ENCODE measurements around the gene ZNF618. TPM values are rescaled to one million over a fixed set of nuclear protein-coding genes. Genes with fewer than 3 reads are reported as not detected.

The ZNF618 gene
- total RNA-seq, 2 experiments from 2014 or later = 0.27 to 0.70 TPM

DNA sequence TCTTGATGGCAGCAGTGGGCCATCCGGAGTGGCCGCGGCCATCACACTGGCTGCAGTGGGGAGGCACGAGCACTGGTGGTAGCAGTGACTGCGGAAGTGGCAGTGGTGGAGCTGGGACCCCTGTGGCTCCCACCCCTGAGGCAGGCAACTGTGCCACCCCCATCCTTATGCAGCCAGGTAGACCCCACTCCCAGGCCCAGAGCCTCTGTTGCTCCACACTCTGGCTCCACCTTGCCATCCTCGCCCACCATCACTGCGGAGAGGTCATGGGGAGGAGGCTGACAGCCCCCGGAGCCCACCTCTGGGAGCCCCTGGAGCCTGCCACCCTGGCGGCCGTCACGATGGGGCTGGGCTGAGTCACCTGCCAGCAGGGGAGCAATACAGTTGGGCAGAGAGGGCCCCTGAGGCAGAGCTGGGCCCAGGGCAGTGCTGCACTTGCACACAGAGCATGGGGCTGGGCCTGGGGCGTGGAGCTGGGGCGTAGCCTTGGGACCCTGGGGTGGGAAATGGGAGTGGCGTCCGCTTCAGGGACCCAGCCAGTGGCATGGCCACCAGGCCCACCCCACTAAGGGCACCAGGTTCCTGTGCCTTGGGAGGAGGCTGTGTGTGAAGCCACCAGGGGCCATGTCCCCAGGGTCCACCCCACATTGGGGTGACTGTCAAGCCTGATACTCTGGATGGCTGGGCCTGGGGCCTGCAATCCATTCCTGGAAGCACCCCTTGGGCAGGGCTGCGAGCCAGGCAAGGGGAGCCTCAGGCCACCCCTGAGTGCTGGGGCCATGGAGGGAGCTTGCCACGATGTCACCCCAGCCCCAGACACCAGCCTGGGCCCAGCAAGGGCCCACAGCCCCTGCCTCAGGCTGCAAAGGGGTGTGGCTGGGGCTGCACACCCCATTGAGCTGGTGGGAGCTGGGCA, 194.3 kb downstream of the ZNF618 start:
- Mint-ChIP-seq H3K4me1 (no peaks in the 10 kb centered on the region), H3K27me3 (peaks cover 4% of the 10 kb centered on the region)
- no peak for DNase-seq

DNA sequence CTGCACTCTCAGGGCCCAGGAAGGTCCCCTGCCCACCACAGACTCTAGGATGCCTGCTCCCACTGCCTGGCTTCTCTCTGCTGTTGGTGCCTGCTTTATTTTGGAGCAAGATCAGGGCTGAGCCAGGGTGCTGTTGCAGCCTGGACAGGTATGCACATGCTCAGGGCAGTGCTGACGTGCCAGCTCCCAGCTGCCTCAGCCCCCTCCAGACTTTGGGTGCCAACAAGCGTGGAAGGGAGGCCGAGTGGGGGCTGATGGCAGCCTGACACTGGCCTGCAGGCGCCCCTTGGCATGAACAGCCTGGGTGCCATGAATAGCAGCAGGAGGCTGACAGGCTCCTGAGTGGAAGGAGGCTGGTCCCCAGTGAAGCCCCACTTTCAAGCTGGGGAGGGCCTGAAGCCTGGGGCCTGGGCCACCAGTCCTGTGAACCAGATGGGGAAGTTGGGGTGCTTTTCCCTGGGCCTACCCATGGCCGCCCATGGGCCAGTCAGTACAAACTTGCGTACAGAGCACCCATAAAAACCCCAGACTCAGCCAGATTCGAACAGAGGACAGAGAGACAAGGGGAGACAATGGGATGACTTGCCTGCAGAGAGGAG, 195.2 kb downstream of the ZNF618 start:
- H3K4me1 Mint-ChIP-seq = no peaks in the 10 kb centered on the region
- no peak overlapping the region for H3K27ac Mint-ChIP-seq
- H3K27me3 Mint-ChIP-seq = peaks cover 12% of the 10 kb centered on the region
- no peak overlapping the region for H3K4me3 Mint-ChIP-seq
- H3K9me3 Mint-ChIP-seq = no peaks in the 10 kb centered on the region
- no peak for DNase-seq
- no peaks in the 10 kb centered on the region for H3K36me3 Mint-ChIP-seq

More for the DNA sequence above, 194.3 kb downstream of the ZNF618 start:
- no peak overlapping the region for H3K27ac Mint-ChIP-seq
- no peak overlapping the region for H3K4me3 Mint-ChIP-seq
- H3K36me3 Mint-ChIP-seq = no peaks in the 10 kb centered on the region
- H3K9me3 Mint-ChIP-seq = no peaks in the 10 kb centered on the region

DNA sequence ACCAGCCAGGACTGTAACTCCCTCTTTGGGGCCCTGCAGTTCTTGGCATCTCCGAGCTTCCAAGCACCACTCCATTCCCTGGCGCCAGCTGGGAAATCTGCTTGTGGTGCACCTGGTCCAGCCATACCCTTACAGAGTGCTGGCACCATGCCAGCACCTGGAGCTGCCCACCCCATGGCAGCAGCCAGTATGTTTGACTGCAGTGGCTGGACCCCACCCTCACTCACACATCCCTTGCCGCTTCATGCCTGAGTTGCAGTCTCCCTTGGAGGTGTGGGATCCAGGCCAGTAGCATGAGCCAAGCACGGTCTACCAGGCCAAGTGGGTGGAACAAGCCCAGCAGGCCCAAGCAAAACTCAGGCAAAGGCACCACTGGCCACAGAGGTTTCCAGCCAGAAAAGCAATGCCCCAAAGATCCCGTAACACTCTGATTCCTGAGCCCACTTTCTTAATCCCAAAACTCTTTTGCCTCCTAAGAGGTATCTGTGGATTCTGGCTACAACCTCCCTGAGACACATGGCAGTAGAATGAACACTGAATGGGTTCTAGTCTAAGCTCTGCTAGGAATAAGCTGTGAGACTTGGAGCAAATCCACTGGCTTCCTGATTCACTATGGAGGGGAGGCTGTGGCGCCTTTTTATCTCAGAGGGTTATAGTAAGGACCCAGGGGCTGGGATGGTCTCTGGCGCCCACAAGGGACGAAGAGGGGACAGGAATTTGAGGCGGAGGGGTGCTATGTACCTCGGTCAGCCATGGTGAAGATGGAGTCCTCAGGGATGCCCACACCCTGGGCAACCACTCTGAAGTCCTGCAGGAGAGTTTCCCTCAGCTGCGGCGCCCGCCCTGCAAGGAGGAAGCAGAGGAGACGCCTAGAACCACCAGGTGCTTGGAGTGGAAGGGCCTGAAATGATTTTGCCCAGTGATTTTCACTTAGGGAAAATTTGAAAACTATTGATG, 196.4 kb downstream of the ZNF618 start:
- no peaks in the 10 kb centered on the region for H3K4me1 Mint-ChIP-seq
- H3K36me3 Mint-ChIP-seq = no peaks in the 10 kb centered on the region
- H3K27me3 Mint-ChIP-seq = peaks cover 17% of the 10 kb centered on the region
- H3K27ac Mint-ChIP-seq = no peak overlapping the region
- no peak for DNase-seq
- H3K4me3 Mint-ChIP-seq = no peak overlapping the region
- H3K9me3 Mint-ChIP-seq = no peaks in the 10 kb centered on the region

DNA sequence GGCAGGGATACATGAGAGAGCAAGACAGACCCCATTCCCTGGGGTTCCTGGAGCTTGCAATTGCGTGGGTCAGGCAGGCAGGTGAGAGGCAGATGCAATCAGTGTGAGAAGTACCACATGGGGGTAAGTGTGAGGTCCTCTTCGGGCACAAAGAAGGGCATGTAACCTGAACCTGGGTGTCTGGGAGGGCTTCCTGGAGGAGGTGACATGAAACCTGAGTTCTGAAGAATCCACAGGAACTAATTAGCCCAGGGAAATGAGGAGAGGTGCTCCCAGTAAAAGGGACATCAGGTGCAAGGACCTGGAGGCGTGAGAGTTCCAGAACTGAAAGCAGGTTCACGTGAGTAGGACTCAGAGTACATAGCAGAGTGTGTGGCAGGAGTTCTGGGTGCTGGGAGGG, 199.5 kb downstream of the ZNF618 start:
- no peaks in the 10 kb centered on the region for H3K9me3 Mint-ChIP-seq
- no peak overlapping the region for H3K4me3 Mint-ChIP-seq
- H3K27ac Mint-ChIP-seq = no peak overlapping the region
- no peak for DNase-seq
- H3K36me3 Mint-ChIP-seq = no peaks in the 10 kb centered on the region
- no peaks in the 10 kb centered on the region for H3K4me1 Mint-ChIP-seq
- H3K27me3 Mint-ChIP-seq = peaks cover 14% of the 10 kb centered on the region

DNA sequence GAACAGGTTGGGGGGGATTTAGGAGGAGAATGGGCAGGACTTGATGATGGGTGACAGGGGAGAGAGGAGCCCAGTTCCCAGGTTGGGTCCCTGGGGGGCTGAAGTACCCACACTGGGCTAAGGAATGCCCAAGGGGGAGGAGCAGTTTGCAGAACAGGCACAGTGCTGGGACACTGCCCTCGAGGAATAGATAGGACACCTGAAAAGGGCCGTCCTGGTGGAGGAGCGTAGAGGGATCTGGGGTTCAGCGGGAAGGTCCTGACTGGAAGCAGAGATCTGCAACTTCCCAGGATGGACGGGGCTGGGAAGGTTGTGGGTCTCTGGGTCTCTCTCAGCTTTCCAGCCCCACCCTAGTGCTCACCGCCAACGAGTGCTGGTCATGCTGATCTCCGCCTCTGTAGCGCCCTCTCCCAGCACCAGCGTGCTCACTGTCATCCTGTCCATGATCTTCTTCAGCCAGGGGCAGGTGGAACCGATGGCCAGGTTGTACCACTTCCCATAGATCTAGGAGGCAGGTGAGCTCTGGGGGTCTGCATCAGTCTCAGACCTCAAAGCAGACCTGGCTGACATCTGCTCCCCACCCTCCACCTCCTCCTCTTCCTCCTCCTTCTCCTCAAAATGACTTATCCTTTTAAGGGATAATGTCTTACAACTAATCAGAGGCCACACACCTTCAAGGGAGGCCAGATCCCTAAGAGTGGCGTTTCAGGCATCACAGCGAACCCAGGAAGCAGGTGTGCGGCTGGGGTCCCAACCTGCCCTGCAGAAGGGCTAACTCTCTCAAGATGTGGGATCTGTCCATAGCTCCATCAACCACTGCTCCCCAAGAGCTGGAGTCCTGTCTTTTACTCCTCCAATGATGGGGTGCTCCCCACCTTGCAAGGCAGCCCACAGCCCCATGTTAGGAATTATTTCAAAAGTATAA, 200.4 kb downstream of the ZNF618 start:
- Mint-ChIP-seq H3K36me3 (no peaks in the 10 kb centered on the region), H3K27me3 (peaks cover 14% of the 10 kb centered on the region), H3K27ac (no peak overlapping the region), H3K4me3 (no peak overlapping the region), H3K9me3 (no peaks in the 10 kb centered on the region), H3K4me1 (no peaks in the 10 kb centered on the region)
- DNase-seq = no peak

DNA sequence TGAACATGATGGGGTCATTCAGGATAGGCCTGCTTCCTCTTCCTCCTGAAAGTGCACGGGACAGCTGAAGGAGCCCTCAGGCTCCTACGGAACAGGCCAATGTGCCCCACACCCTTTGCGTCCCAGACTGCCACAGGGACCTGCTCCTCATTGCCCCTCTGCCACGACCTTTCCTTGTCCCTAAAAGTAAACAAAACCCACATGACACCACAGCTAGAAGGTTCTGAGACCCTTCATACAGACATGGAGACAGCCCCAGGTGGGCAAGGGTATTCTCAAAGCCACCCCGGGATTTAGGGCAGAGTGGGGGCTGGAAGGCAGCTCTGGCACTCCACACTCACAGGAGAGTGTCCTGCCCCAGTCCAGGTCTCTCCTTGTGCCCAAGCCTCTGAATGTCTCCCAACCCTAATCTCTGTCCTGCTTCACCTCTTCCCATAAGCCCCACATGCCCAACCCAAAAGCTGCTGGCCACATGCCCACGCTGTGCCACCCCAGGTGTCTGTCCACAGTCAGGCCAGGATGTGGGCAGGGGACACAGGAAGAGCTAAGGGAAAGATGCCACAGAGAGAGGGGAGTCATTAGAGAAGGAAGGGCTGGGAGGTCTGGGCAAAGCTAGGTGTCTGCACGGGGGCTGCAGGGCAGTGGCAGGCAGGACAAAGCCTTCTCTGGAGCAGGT, 201.2 kb downstream of the ZNF618 start:
- no peak for DNase-seq
- Mint-ChIP-seq H3K27ac (no peak overlapping the region), H3K9me3 (no peaks in the 10 kb centered on the region), H3K4me3 (no peak overlapping the region), H3K4me1 (no peaks in the 10 kb centered on the region), H3K27me3 (peaks cover 14% of the 10 kb centered on the region), H3K36me3 (no peaks in the 10 kb centered on the region)

DNA sequence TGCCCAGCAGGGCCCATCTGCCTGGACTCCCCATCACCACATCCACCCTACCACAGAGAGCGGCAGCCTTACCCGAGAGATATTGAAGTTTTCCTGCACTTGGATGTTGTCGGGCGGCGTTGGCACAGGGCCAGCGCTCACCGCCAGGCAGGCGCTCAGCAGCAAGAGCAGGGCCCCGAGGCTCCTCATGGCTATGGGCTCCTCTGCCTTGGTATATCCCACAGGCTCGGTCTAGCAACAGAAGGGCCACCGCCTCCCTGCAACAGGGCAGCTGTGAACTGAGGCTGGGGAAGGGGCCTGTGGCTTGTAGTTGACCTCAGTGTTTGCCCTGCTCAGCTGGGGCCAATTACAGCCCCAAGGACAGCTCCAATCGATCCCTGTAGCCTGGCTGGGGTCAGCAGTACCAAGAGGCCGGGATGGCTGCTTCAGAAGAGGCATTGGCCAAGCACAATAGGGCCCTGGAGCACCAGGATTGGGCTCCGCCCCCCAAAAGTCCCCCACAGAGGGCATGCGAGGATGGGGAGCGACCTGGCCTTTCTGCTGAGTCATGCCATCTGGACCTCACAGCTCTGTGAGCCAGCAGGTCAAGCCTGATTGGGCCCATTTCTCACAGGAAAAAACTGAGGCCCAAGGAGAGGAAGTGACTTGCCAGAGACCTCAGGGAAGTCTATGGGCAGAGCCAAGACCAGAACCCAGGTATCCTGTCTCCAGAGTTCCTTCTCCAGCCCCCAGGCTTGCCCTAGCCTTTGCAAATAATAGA, 202.1 kb downstream of the ZNF618 start, which contains the start of gene AMBP:
TSS of gene AMBP (minus strand) at position 280 of the 760 bp plus-strand sequence. CDS start at position 189, 91 bp downstream.
- no peak within 1 kb of the TSS for H3K27ac Mint-ChIP-seq
- H3K4me1 Mint-ChIP-seq = no peaks in the 10 kb centered on the region
- no peaks in the 10 kb centered on the region for H3K9me3 Mint-ChIP-seq
- no peak for DNase-seq
- no peaks in the 10 kb centered on the region for H3K36me3 Mint-ChIP-seq
- H3K4me3 Mint-ChIP-seq = no peak within 1 kb of the TSS
- peaks cover 14% of the 10 kb centered on the region for H3K27me3 Mint-ChIP-seq

DNA sequence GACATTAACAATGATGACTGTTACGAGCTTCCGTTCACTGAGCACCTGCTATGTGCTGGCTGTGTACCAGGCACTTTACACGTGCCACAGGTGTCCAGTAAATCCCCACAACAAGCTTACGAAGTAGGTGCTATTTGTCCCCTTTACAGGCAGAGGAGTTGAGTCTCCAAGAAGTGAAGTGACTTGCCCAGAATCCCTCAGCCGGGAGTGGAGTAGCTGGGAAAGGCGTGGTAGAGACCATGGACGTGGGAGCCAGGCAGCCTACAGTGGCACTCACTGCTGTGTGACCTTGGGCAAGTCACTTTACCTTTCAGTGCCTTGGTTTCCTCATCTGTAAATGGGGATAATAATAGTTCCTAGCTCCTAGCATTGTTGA, 202.7 kb downstream of the ZNF618 start:
- peaks cover 14% of the 10 kb centered on the region for H3K27me3 Mint-ChIP-seq
- H3K4me3 Mint-ChIP-seq = no peak overlapping the region
- no peaks in the 10 kb centered on the region for H3K9me3 Mint-ChIP-seq
- no peaks in the 10 kb centered on the region for H3K4me1 Mint-ChIP-seq
- no peak for DNase-seq
- no peaks in the 10 kb centered on the region for H3K36me3 Mint-ChIP-seq
- no peak overlapping the region for H3K27ac Mint-ChIP-seq

DNA sequence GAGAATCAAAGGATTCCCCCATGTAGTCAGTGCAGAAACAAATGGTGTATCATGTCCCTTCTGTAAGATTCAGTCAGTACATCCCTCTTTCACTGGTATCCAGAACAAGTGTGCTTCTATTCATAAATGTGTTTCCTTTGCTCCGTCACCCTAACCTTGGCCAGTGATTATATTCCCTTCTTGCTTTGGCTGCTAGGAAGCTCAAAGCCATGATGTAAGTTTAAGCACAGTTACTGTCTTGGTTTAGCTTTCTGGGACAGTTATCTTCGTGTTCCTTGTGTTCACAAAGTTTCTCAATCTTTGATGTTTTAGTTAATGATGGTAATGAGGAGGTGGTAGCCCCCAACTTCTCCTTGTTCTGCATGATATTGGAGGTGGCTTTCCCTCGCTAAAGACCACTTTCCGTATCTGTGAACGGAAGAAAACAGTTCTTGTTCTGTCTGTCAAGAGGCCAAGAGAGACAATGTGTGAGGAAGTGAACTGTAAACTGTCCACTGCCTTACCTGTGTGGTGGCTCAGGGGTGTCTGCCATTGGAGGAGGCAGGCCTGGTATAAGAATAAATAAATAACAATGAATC, 204.2 kb downstream of the ZNF618 start:
- H3K4me3 Mint-ChIP-seq = no peak overlapping the region
- no peak overlapping the region for H3K27ac Mint-ChIP-seq
- DNase-seq = no peak
- no peaks in the 10 kb centered on the region for H3K36me3 Mint-ChIP-seq
- H3K9me3 Mint-ChIP-seq = no peaks in the 10 kb centered on the region
- H3K4me1 Mint-ChIP-seq = no peaks in the 10 kb centered on the region
- peaks cover 14% of the 10 kb centered on the region for H3K27me3 Mint-ChIP-seq

DNA sequence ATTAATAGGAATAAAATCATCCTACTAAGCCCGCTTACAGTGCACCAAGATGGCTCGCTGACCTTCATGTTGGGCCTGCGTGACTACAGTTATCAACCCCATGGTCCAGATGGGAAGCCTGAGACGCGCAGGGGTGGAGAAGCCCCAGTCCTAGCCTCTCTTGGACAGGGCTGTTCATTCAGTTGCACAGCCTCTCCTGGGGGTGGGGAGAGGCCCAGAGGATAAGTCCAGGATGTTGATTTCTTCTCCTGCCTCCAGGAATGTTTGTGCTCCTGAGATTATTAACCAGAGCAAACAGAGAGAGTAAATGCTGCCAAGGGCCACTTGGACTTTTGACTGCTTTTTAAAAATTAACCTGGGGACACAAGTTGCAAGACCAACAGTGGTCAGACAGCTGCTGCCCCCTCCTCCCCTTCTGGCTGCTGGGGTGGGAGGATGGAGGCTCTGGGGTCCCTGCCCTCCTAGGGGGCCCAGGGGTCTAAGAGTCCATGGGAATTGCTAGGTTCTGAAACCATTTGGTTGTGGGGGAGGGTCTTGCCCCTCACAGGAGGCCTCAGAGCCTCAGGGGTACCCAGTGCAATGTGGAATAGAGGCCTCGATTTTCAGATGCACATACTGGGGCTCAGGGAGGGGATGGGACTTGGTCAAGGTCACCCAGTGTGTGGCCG, 204.8 kb downstream of the ZNF618 start:
- no peaks in the 10 kb centered on the region for H3K9me3 Mint-ChIP-seq
- no peak overlapping the region for H3K4me3 Mint-ChIP-seq
- no peak for DNase-seq
- peaks cover 8% of the 10 kb centered on the region for H3K27me3 Mint-ChIP-seq
- H3K27ac Mint-ChIP-seq = no peak overlapping the region
- H3K4me1 Mint-ChIP-seq = no peaks in the 10 kb centered on the region
- no peaks in the 10 kb centered on the region for H3K36me3 Mint-ChIP-seq

DNA sequence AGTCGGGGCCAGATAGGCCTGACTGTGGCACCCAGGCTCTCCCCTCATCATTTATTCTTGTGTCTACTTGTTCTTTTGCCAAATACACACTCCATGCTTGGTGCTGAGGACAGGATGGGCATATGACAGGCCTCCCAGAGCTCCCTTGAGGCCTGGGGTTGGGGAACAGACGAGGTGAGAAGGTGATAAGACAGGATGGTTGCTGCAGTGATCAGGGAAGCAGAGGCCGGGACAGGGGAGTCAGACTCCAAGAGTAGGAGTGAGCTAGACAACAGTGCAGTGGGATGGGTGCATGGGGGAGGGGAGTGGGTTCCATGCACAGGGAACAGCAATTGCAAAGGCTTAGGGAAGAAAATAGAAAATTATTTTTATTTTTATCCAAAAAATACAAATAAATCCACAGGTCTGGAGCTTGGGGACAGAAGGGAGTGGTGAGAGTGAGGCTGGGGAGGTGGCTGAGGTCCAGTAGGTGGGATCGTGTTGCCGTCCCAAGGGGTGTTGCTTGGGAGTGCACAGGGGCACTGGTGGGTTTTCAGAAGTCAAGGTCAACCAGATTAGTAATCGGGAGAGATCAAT, 205.4 kb downstream of the ZNF618 start:
- DNase-seq = no peak
- H3K27me3 Mint-ChIP-seq = peaks cover 4% of the 10 kb centered on the region
- H3K4me3 Mint-ChIP-seq = no peak overlapping the region
- H3K36me3 Mint-ChIP-seq = no peaks in the 10 kb centered on the region
- H3K27ac Mint-ChIP-seq = no peak overlapping the region
- H3K9me3 Mint-ChIP-seq = no peaks in the 10 kb centered on the region
- no peaks in the 10 kb centered on the region for H3K4me1 Mint-ChIP-seq

DNA sequence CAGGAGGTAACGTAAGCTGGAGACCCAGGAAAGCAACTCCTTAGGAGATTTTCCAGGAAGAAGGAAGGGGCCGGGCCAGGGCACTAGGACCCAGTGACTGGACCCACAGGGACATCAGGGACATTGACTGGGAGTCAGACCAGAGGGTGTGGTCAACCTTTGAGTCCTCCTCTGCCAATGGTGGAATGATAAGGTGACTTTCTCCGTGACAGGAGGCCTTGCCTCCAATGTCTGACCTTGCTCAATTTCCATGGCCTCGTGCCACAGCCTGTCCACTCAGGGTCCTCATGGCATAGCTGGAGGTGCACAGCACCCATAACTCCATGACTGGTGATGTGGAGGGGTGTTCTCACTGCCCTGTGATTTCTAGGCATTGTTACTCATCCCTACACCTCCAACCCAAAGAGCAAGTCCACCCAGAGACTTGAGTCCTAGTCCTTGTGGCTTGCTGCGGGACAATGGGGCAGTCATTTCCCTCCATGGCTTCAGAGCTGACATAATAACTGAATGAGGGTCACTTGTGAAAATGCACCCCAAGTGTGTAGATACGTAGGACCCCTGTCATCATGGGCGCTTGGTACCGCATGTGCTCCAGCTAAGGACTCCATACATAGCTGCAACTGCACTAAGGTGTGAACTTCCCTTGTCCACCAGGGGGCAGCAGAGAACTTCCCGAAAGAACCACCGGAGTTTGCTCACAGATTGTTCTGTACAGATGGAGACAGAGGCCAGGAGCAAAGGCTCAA, 206.1 kb downstream of the ZNF618 start:
- DNase-seq = peak; percentile 71
- no peaks in the 10 kb centered on the region for H3K4me1 Mint-ChIP-seq
- no peaks in the 10 kb centered on the region for H3K36me3 Mint-ChIP-seq
- no peak overlapping the region for H3K4me3 Mint-ChIP-seq
- no peak overlapping the region for H3K27ac Mint-ChIP-seq
- H3K27me3 Mint-ChIP-seq = no peaks in the 10 kb centered on the region
- no peaks in the 10 kb centered on the region for H3K9me3 Mint-ChIP-seq
